Fibroblast of pulmonary artery (primary cell): ENCODE measurements around the gene CAPN5.

Experiments used
- DNase-seq: peaks from one replicate; pipeline ENCODE4 v3.0.0-alpha.2; 2010; ENCODE audit warnings: low read depth
- H3K4me3 ChIP-seq: replicated peaks from 2 replicates; pipeline ENCODE4 v1.5.1; 2011; ENCODE audit warnings: low read depth, mild to moderate bottlenecking, control low read depth, low read length, moderate library complexity
- TF ChIP-seq, protein P1 (sequence below): IDR thresholded peaks from 2 replicates; pipeline ENCODE4 v1.5.1; 2011; ENCODE audit warnings: mild to moderate bottlenecking, control low read depth, low read length, inconsistent platforms; ENCODE audit errors: missing control alignments

CAPN5 gene

DNA sequence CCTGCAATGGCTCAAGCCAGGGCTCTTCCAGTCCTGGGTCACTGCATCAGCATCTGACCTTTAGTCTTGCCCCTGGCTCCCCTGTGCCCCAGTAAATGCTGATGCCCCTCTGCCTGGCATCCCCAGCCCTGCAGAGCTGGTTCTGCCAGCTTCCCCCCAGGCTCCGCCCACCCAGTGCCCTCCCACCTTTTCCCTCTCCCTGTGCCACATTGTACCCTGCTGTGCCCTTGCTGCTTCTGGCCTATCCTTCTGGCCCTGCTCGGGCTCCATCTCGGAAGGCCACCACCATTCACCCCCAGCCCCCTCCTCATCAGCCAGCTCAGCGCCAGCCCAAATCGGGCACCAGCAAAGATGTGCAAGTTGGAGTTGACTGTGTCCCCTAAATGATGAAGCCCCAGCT is 7.4 kb downstream of the CAPN5 start:
- no peak overlapping the region for H3K4me3 ChIP-seq
- TF ChIP-seq, protein P1, sequence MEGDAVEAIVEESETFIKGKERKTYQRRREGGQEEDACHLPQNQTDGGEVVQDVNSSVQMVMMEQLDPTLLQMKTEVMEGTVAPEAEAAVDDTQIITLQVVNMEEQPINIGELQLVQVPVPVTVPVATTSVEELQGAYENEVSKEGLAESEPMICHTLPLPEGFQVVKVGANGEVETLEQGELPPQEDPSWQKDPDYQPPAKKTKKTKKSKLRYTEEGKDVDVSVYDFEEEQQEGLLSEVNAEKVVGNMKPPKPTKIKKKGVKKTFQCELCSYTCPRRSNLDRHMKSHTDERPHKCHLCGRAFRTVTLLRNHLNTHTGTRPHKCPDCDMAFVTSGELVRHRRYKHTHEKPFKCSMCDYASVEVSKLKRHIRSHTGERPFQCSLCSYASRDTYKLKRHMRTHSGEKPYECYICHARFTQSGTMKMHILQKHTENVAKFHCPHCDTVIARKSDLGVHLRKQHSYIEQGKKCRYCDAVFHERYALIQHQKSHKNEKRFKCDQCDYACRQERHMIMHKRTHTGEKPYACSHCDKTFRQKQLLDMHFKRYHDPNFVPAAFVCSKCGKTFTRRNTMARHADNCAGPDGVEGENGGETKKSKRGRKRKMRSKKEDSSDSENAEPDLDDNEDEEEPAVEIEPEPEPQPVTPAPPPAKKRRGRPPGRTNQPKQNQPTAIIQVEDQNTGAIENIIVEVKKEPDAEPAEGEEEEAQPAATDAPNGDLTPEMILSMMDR, result no peak
- DNase-seq, result no peak

DNA sequence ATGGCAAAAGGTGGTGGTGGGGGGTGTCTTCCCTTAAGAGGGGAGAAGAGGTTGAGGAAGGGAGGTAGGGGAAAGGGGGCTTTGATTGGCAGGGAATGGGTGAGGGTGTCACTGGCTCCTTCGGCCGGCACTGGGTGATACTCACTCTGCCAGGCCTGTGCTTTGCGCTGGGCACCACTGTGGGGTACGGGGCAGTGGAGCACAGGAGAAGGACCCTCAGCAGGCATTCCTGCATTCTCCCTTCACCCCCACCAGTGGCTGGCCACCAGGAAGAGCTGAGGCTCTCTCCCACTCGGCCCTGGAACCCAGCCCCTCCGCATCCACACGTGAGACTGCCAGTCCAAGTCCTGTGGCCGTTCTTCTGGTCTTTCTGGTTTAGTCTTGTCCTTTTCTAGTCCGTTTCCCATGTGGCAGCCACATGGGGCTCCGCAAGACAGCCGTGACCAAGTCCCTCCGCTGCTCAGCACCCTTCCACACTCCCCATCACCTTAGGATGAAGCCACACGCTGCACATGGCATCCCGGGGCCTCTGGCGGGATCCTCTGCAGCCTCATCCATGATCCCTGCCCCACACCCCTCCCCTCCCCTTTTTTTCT is 8.0 kb downstream of the CAPN5 start:
- TF ChIP-seq, protein P1, result no peak
- H3K4me3 ChIP-seq, result no peak overlapping the region
- DNase-seq, result no peak

DNA sequence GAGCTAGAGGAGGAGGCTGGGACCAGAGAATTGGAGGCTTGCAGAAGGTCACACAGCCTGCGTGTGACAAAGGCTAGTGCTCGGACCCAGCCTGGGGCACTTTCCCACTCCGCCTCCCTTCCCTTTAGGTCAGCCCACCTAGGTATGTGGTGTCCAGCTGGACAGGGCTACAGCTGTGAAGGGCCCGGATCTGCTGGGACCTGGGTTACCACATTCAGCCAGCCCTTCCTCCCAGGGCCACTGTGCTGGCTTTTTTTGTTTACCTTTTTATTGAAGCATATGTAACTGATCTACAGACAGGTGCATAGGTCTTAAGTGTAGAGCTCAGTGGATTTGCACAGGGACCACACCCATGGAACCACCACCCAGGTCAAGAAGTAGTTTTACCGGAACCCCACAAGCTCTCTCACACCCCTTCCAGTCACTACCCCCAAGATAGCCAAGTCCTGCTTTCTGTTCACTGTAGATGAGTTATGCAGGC is 8.7 kb downstream of the CAPN5 start:
- no peak overlapping the region for H3K4me3 ChIP-seq
- TF ChIP-seq, protein P1, result no peak
- no peak for DNase-seq

DNA sequence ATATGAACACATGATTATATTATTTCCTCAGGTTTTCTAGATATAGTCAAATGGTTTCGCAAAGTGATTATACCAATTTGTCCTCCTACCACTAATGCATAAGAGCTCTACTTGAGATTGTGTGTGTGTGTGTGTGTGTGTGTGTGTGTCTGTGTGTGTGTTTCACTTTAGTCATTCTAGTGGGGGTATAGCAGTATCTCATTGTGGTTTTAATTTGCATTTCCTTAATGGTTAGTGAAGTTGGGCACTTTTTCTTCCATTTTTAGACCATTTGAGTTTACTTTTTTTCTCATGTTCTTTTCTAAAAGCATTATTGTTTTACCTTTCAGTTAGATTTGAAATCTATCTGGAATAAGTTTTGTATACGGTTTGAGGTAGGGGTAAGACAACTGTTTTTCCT is 12.9 kb downstream of the CAPN5 start:
- TF ChIP-seq, protein P1, result no peak
- H3K4me3 ChIP-seq, result no peak overlapping the region
- DNase-seq, result no peak

DNA sequence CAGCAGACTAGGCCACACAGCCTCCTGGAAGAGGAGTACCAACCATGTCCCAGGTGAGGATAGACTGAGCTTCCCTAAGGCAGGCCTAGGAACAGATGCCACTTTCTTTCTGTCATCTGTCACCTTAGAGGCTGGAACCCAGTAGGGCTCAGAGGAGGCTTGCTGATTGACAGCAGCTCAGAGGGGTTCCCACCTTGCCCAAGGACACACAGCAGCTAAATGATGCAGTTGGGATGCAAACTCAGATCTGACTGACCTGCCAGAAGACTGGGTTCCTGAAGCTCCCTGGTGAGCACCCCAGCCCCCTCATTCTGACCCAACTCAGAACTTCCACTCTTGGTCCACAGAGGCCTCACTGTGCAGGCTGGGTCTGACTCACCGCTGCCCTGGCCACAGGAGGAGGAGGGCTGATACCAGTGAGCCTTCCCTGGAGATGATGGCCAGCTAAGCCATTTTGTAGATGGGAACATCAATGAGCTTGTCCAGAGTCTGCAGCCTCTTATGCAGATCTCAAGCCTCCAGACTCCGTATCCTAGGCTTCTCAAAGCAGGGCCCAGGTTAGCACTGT is 14.0 kb downstream of the CAPN5 start:
- no peak overlapping the region for H3K4me3 ChIP-seq
- TF ChIP-seq, protein P1, result no peak

DNA sequence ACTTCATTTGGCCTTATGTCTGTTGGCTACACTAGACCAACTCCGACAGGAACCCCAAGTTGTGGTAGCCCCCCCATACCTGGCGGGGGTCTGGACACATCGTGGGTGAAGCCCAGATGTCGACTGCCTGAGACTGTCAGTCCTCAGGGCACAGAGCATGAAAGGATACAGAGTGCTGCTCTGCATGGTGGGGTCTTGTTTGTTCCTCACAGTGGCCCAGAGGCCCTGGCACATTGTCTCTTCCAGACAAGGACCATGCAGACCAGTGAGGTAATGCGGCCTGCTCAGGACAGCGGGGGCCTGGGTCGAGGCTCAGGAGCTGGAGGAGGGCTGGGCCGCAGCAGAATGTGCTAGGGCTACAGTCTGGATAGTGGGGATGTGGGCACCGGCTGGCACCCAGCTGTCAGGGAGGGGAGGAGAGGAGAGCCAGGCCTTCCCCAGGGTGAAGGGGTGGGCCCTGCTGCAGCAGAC is 14.6 kb downstream of the CAPN5 start:
- TF ChIP-seq, protein P1, result no peak
- no peak overlapping the region for H3K4me3 ChIP-seq
- DNase-seq, result no peak

More for the DNA sequence above, 14.0 kb downstream of the CAPN5 start:
- DNase-seq, result peak; percentile 28
